GM23248 (cell line): ENCODE measurements around the gene SYNE3. TPM values are rescaled to one million over a fixed set of nuclear protein-coding genes. Genes with fewer than 3 reads are reported as not detected.

Experiments
- DNase-seq: peaks from one replicate; pipeline ENCODE4 v3.0.0-alpha.2; 2015
- H2AFZ ChIP-seq: fragments of 200-600 bp; sonication (generic); 2 replicates; pipeline ENCODE4 v1.6.1; 2016; ENCODE audit warnings: antibody characterized with exemption
- H3F3A ChIP-seq: fragments of 200-600 bp; sonication (generic); 2 replicates; pipeline ENCODE4 v1.6.1; 2016; ENCODE audit warnings: mild to moderate bottlenecking, antibody characterized with exemption, mixed run types; ENCODE audit not compliant: insufficient read depth
- H3K27ac ChIP-seq: fragments of 200-600 bp; sonication (generic); 2 replicates; pipeline ENCODE4 v1.5.1; 2016; ENCODE audit warnings: mild to moderate bottlenecking
- H3K27me3 ChIP-seq: fragments of 200-600 bp; sonication (generic); replicated peaks from 2 replicates; pipeline ENCODE4 v1.6.1; 2016; ENCODE audit warnings: mild to moderate bottlenecking; ENCODE audit not compliant: insufficient read depth
- H3K36me3 ChIP-seq: fragments of 200-600 bp; sonication (generic); 2 replicates; pipeline ENCODE4 v1.6.1; 2016; ENCODE audit warnings: low read depth, mild to moderate bottlenecking
- H3K4me1 ChIP-seq: fragments of 200-600 bp; sonication (generic); 2 replicates; pipeline ENCODE4 v1.6.1; 2016; ENCODE audit warnings: mild to moderate bottlenecking; ENCODE audit not compliant: insufficient read depth
- H3K4me2 ChIP-seq: fragments of 200-600 bp; sonication (generic); one replicate; pipeline ENCODE4 v1.6.1; 2016; ENCODE audit warnings: mild to moderate bottlenecking; ENCODE audit not compliant: unreplicated experiment
- H3K4me3 ChIP-seq: fragments of 200-600 bp; sonication (generic); 2 replicates; pipeline ENCODE4 v1.5.1; 2016; ENCODE audit warnings: mild to moderate bottlenecking
- H3K79me2 ChIP-seq: fragments of 200-600 bp; sonication (generic); 2 replicates; pipeline ENCODE4 v1.6.1; 2016; ENCODE audit warnings: mild to moderate bottlenecking; ENCODE audit not compliant: insufficient read depth
- H3K9ac ChIP-seq: fragments of 200-600 bp; sonication (generic); 2 replicates; pipeline ENCODE4 v1.6.1; 2016; ENCODE audit warnings: mild to moderate bottlenecking
- H3K9me2 ChIP-seq: fragments of 200-600 bp; sonication (generic); 2 replicates; pipeline ENCODE4 v1.6.1; 2016; ENCODE audit warnings: mixed run types, mild to moderate bottlenecking, moderate library complexity; ENCODE audit not compliant: insufficient read depth
- H3K9me3 ChIP-seq: fragments of 200-600 bp; sonication (generic); one replicate; pipeline ENCODE4 v1.6.1; 2017; ENCODE audit warnings: low read depth
- H4K20me1 ChIP-seq: fragments of 200-600 bp; sonication (generic); 2 replicates; pipeline ENCODE4 v1.6.0; 2016; ENCODE audit not compliant: insufficient read depth
- EZH2 ChIP-seq: fragments of 200-600 bp; sonication (generic); IDR thresholded peaks from 2 replicates; pipeline ENCODE4 v1.6.1; 2018; ENCODE audit warnings: antibody characterized with exemption, mild to moderate bottlenecking; ENCODE audit not compliant: insufficient read depth, poor library complexity, severe bottlenecking
- EZH2phosphoT487 ChIP-seq: fragments of 200-600 bp; sonication (generic); IDR thresholded peaks from 2 replicates; pipeline ENCODE4 v1.6.1; 2018; ENCODE audit warnings: antibody characterized with exemption, moderate library complexity, mild to moderate bottlenecking, low read depth; ENCODE audit not compliant: insufficient read depth
- WGBS, 2 experiments: methylation state at CpG; one replicate each; pipeline ENCODE4 v1.1.6; 2015 to 2017; ENCODE audit warnings: low lambda C conversion rate in 2 of 2, low coverage in 1 of 2; ENCODE audit errors: missing lambda C conversion rate in 2 of 2; 5-methylcytosine and 5-hydroxymethylcytosine counted together
- in situ Hi-C: fragments of 300-500 bp; cut with MboI; formaldehyde crosslinking; loops from 2 replicates; pipeline ENCODE4 v1.15.0; 2020
- polyA plus RNA-seq: library from polyadenylated mRNA; unstranded; fragments of >200 nt; fragmentation: Nextera tagmentation; extraction: Ambion mirVana; gene quantifications from 2 replicates; pipeline ENCODE4 v1.2.1, GENCODE V29; 2016
- total RNA-seq: library from RNA; depleted of rRNA; stranded (reverse); fragments of >200 nt; shearing (Covaris generic); gene quantifications from 2 replicates; pipeline ENCODE4 v1.2.3, GENCODE V29; 2014

The SYNE3 gene
- total and polyA plus RNA-seq, 2 experiments from 2014 or later, result 1.2 to 4.8 TPM

DNA sequence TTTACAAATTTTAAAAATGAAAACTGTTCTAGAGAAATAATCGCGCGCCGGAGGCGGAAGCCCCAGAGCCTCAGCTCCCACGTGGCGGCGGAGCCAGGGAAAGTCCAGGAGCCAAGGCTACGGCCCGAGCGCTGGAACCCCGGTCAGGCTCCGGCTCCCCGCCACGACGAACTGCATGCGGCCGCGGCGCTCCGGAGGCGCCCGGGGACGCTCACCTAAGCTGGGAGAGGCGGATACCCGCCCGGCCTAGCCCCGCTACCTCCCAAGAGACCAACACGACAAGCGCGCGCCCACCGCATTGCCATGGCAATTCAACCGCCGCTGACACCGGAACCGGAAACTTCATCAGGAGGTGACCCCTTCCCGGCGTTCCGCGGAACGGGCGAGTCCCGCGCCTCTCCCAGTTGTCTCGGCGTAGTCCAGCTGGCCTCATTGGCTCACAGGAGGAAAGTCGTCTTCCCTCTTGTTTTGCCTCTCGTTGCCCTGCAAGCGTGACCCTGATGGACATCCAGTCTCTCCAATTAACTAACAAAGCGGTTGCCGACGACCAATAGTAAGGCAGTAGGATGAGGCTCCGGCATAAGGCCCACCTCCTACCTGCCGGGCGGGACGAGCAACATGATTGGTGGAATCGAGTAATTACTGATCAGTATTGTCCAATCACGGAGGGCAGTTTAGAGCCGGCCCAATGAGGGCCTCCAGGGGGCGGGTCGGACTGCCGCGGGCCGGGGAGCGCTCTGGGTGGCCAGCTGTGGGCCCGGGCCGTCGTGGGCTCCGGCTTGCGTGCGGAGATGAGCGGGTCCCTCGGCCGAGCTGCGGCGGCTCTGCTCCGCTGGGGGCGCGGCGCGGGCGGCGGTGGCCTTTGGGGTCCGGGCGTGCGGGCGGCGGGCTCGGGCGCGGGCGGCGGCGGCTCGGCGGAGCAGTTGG, 18.1 kb upstream of the SYNE3 start, which contains the start of gene GLRX5:
Gene GLRX5 (plus strand): TSS at position 752 of the 927 bp plus-strand sequence. CDS start 40 bp downstream, at position 792.
- TF ChIP-seq EZH2phosphoT487, result no peak
- TF ChIP-seq EZH2, result no peak
- Histone ChIP-seq H3K4me3 (peak within 1 kb of the TSS; percentile 83), H3F3A (peaks cover 32% of the 10 kb centered on the region), H3K9me3 (no peaks in the 10 kb centered on the region), H2AFZ (peak within 1 kb of the TSS; percentile 75), H3K79me2 (peaks cover 91% of the 10 kb centered on the region), H3K27ac (peak within 1 kb of the TSS; percentile 87), H3K9ac (peak within 1 kb of the TSS; percentile 93), H3K36me3 (no peaks in the 10 kb centered on the region; the same call in 1 of the 2 replicates), H4K20me1 (0 out of 2 replicates have a peak, but pooled peaks cover 5% of the 10 kb centered on the region), H3K4me2 (peak within 1 kb of the TSS; percentile 98), H3K9me2 (no peaks in the 10 kb centered on the region), H3K4me1 (peaks cover 49% of the 10 kb centered on the region), H3K27me3 (no peaks in the 10 kb centered on the region)
- 1 to 2% methylated on average over 72 to 89 of the region's 97 CpGs for WGBS, 2 experiments
- peak; percentile 99 for DNase-seq
- in situ Hi-C loops, result loop anchor here (25.0 kb wide), 1 partner anchor 753 kb away; no protein-coding TSS in a partner anchor

DNA sequence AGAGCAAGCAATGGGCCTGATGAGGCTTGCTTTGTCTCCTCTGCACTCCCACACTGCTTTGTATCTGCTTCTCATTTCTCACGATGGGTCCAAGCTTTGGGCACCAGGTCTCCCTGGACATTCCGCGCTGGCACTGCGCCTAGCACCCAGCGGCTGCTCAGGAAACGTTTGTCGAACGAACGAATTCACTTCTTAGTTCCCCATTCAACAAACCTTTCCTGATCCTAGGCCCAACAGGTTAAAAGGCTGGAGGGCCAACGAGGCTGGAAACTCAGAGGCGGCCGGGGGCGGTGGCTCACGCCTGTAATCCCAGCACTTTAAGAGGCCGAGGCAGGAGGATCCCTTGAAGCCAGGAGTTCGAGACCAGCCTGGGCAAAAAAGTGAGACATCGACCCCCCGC, 17.4 kb upstream of the SYNE3 start:
- H3K4me1 ChIP-seq, result peaks cover 54% of the 10 kb centered on the region
- no peaks in the 10 kb centered on the region for H3K9me2 ChIP-seq
- no peaks in the 10 kb centered on the region for H3K27me3 ChIP-seq
- H3K79me2 ChIP-seq, result peaks cover 91% of the 10 kb centered on the region
- peaks cover 11% of the 10 kb centered on the region; the same call in 1 of the 2 replicates for H4K20me1 ChIP-seq
- in situ Hi-C loops, result loop anchor here (25.0 kb wide), 1 partner anchor 753 kb away; no protein-coding TSS in a partner anchor
- H3K9me3 ChIP-seq, result no peaks in the 10 kb centered on the region
- peak overlapping the region; percentile 65 for H2AFZ ChIP-seq
- H3K9ac ChIP-seq, result peak overlapping the region; percentile 93
- DNase-seq, result peak; percentile 58
- peak overlapping the region; percentile 83 for H3K4me3 ChIP-seq
- peak overlapping the region; percentile 87 for H3K27ac ChIP-seq
- no peaks in the 10 kb centered on the region; the same call in 1 of the 2 replicates for H3K36me3 ChIP-seq
- peaks cover 38% of the 10 kb centered on the region for H3F3A ChIP-seq
- no peak for TF ChIP-seq EZH2phosphoT487
- TF ChIP-seq EZH2, result no peak
- 0 to 3% methylated on average over 16 to 18 of the region's 18 CpGs for WGBS, 2 experiments
- peak overlapping the region; percentile 98 for H3K4me2 ChIP-seq

DNA sequence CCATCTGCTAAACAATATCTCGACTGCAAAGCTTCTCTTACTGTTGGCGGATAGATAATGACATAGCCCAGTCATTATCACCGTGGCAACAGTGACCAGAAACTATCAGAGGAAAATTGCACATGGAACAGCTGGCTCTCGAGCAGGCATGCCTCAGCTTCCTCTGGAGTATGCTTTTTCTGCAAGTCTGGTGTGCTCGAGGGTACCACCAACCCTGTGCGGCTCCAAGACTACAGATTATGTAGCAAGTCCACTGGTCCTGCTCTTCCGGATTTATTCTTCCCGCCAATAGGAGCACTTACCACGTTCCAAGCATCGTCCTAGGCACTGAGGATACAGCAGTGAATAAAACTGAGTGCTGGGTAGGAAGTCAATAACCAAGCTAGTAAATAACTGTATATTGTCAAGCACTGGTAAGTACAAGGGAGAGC, 17.0 kb upstream of the SYNE3 start:
- TF ChIP-seq EZH2 (no peak), EZH2phosphoT487 (no peak)
- peaks cover 91% of the 10 kb centered on the region for H3K79me2 ChIP-seq
- no peaks in the 10 kb centered on the region for H3K27me3 ChIP-seq
- peak overlapping the region; percentile 65; the same call in 1 of the 2 replicates for H2AFZ ChIP-seq
- WGBS, 2 experiments, result 1% methylated on average over 10 of the region's 10 CpGs
- in situ Hi-C loops, result loop anchor here (25.0 kb wide), 1 partner anchor 754 kb away; no protein-coding TSS in a partner anchor
- peak overlapping the region; percentile 83 for H3K4me3 ChIP-seq
- peak overlapping the region; percentile 93 for H3K9ac ChIP-seq
- H3K4me1 ChIP-seq, result peaks cover 58% of the 10 kb centered on the region
- peaks cover 12% of the 10 kb centered on the region; the same call in 1 of the 2 replicates for H4K20me1 ChIP-seq
- no peaks in the 10 kb centered on the region for H3K9me3 ChIP-seq
- peak overlapping the region; percentile 98 for H3K4me2 ChIP-seq
- H3F3A ChIP-seq, result peaks cover 42% of the 10 kb centered on the region
- H3K27ac ChIP-seq, result peak overlapping the region; percentile 87
- no peaks in the 10 kb centered on the region for H3K9me2 ChIP-seq
- no peaks in the 10 kb centered on the region; the same call in 1 of the 2 replicates for H3K36me3 ChIP-seq
- DNase-seq, result peak; percentile 83

DNA sequence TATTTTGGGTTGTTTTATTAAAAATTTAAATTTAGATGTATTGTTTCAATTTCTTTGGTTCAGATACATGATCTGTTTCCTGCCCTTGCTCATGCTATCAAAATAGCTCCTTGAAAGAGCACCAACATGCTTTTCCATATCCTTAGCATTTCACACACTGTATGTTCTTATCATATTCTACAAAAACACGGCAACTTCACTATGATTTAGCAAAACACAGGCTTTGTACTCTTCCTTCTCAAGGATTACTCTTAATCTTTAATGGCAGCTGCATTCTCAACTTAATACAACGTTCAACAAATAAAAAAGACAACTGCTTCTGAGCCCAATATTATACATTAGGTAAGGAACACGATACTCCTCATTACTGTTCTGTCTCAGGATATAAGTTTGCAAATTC, 15.5 kb upstream of the SYNE3 start:
- no peak for DNase-seq
- in situ Hi-C loops, result loop anchor here (25.0 kb wide), 1 partner anchor 755 kb away; no protein-coding TSS in a partner anchor
- H2AFZ ChIP-seq, result no peak overlapping the region
- H3K9me3 ChIP-seq, result no peaks in the 10 kb centered on the region
- H3K36me3 ChIP-seq, result no peaks in the 10 kb centered on the region; the same call in 1 of the 2 replicates
- peaks cover 50% of the 10 kb centered on the region for H3F3A ChIP-seq
- H3K4me3 ChIP-seq, result peak overlapping the region; percentile 83
- H3K9ac ChIP-seq, result peak overlapping the region; percentile 93
- peaks cover 60% of the 10 kb centered on the region for H3K4me1 ChIP-seq
- peak overlapping the region; percentile 68 for H3K27ac ChIP-seq
- peaks cover 12% of the 10 kb centered on the region; the same call in 1 of the 2 replicates for H4K20me1 ChIP-seq
- no peak for TF ChIP-seq EZH2phosphoT487
- TF ChIP-seq EZH2, result no peak
- 36 to 40% methylated on average over 3 of the region's 3 CpGs for WGBS, 2 experiments
- H3K4me2 ChIP-seq, result peak overlapping the region; percentile 98
- peaks cover 86% of the 10 kb centered on the region for H3K79me2 ChIP-seq
- no peaks in the 10 kb centered on the region for H3K27me3 ChIP-seq
- H3K9me2 ChIP-seq, result no peaks in the 10 kb centered on the region
